ENCODE results near the gene TRIO.

Gene TRIO

DNA sequence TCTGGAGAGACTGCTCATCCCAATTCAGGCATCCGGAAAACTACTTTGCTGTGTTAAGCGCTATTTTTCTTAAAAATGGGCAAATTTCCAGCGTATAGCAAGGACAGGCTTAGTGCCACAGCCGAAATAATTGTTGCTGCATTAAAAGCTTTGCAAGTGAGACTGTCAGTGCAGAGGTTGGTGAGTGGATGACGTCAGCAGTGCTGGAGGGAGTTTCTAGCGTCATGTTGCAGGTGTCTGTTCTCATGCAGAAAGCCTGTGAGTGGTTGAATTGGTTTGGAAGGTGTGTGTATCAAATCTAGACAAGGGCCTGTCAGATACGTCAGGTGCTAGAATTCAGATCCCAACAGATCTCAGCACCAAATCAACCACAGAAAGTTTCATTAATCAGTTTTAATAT lies 204.4 kb downstream of the TRIO start:
- Mint-ChIP-seq H3K4me1 (peaks cover 34% of the 10 kb centered on the region), H3K36me3 (peaks cover 40% of the 10 kb centered on the region), H3K27me3 (no peaks in the 10 kb centered on the region), H3K27ac (peak overlapping the region; percentile 21), H3K4me3 (no peak overlapping the region), H3K9me3 (no peaks in the 10 kb centered on the region)
- DNase-seq (ENCODE audit: low spot score in 2 of 2) (no peak), ATAC-seq (ENCODE audit: low read depth) (no peak)

DNA sequence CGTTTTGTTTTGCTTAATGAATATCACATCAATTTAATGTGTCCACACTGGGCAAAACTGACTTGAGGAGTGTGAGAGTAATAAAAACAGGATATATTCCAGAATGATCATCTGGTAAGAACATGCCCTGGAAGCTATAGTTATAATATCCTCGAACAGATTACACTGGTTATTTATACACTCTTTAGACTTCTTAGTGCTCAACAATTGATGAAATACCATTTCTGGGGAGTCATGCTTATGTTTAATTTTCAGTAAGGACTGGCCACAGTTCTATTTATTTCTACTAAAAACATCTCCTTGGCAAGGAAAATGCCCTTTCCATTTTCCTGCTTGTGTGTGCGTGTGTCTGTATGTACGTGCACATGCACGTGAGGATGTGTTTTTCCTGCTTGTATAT lies 205.0 kb downstream of the TRIO start:
- ATAC-seq (ENCODE audit: low read depth) (no peak), DNase-seq (ENCODE audit: low spot score in 2 of 2) (no peak)
- H3K27ac Mint-ChIP-seq: peak overlapping the region; percentile 21
- peaks cover 38% of the 10 kb centered on the region for H3K36me3 Mint-ChIP-seq
- H3K9me3 Mint-ChIP-seq: no peaks in the 10 kb centered on the region
- H3K27me3 Mint-ChIP-seq: no peaks in the 10 kb centered on the region
- H3K4me1 Mint-ChIP-seq: peaks cover 30% of the 10 kb centered on the region
- H3K4me3 Mint-ChIP-seq: no peak overlapping the region

DNA sequence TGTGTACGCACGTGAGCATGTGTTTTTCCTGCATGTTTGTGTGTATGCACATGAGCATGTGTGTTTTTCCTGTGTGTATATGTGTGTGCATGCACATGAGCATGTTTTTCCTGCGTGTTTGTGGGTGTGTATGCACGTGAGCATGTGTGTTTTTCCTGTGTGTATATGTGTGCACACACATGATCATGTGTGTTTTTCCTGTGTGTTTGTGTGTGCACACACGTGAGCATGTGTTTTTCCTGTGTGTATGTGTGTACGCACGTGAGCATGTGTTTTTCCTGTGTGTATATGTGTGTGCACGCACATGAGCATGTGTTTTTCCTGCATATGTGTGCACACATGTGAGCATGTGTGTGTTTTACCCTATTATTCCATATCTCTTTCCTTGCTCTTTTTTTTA lies 205.9 kb downstream of the TRIO start:
- peaks cover 26% of the 10 kb centered on the region for H3K4me1 Mint-ChIP-seq
- no peaks in the 10 kb centered on the region for H3K27me3 Mint-ChIP-seq
- H3K27ac Mint-ChIP-seq: peak overlapping the region; percentile 18
- no peak for ATAC-seq (ENCODE audit: low read depth)
- H3K4me3 Mint-ChIP-seq: no peak overlapping the region
- H3K36me3 Mint-ChIP-seq: peaks cover 34% of the 10 kb centered on the region
- H3K9me3 Mint-ChIP-seq: no peaks in the 10 kb centered on the region
- no peak for DNase-seq (ENCODE audit: low spot score in 2 of 2)

DNA sequence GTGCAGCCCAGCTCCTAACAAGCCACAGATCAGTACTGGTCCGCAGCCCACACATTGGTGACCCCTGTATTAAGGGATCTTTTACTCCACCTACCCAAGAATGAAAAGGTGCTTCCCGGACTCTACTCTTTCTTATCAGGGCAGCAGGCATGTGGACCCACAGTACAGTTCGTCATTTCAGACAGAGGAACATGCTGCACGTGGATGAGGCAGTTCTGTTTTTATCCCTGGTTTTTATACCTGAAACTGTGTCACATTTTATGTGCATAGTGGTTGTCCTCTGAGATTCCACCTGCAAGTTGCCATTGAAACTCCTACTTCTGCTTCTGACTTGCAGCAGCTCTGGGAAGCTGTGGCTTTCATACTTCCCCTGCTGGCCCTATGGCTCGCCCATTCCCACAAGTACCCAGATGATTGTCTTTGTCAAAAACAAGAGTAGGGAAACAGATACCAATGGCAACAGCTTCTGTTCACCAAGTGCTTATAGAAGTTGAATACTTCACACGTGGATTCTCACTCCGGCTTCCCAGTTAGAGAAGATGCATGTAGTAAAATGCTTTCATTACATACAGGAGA lies 208.0 kb downstream of the TRIO start:
- Mint-ChIP-seq H3K9me3 (no peaks in the 10 kb centered on the region), H3K4me1 (peaks cover 27% of the 10 kb centered on the region), H3K27me3 (no peaks in the 10 kb centered on the region), H3K27ac (peak overlapping the region; percentile 79), H3K36me3 (peaks cover 34% of the 10 kb centered on the region), H3K4me3 (no peak overlapping the region)
- DNase-seq (ENCODE audit: low spot score in 2 of 2) (no peak), ATAC-seq (ENCODE audit: low read depth) (no peak)

- Mint-ChIP-seq H3K9me3 (no peaks in the 10 kb centered on the region), H3K27me3 (no peaks in the 10 kb centered on the region), H3K4me1 (peaks cover 31% of the 10 kb centered on the region), H3K27ac (peak overlapping the region; percentile 79), H3K36me3 (peaks cover 33% of the 10 kb centered on the region), H3K4me3 (no peak overlapping the region)
- ATAC-seq (ENCODE audit: low read depth): peak; percentile 90
- DNase-seq (ENCODE audit: low spot score in 2 of 2): peak; percentile 57 to 59
These were observed 208.9 kb downstream of the TRIO start for GRCh38 chr5:14351845-14352712.

DNA sequence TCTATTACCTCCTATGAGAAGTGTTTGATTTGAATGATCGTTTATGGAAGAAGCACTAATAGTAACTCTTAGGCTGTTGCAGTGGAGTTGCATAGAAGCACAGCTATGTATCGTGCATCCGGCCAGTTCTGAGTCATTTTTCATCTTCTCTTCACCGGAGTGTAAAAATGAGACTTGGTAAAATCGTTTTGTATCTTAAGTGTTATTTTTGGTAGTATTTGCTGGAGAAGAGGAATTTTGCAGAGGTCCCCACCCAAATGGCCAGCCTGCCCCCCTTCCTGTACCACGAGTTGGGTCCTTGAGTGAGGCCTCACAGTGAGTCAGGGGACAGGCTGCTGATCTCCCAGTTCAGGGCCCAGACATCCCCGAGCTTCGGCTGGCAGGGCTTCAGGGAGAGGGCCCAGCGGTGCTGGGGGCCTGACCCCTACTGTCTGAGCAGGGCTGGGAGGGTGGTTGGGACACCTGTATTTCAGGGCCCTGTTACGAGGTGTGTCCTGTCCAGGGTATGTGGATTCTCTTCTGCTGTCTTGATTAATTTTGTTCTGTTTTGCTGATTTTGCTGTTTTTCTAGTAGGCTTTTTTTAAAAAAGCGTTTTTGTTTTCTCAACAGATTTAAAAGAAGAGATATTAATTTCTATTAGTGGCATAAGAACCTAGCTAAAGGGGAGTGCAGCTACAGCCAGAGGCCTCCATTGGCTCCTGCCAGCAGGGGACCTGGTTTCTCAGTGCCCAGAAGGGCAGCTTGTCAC lies 210.8 kb downstream of the TRIO start:
- peaks cover 26% of the 10 kb centered on the region for H3K4me1 Mint-ChIP-seq
- no peaks in the 10 kb centered on the region for H3K27me3 Mint-ChIP-seq
- peaks cover 28% of the 10 kb centered on the region for H3K36me3 Mint-ChIP-seq
- DNase-seq (ENCODE audit: low spot score in 2 of 2) (no peak), ATAC-seq (ENCODE audit: low read depth) (no peak)
- H3K9me3 Mint-ChIP-seq: no peaks in the 10 kb centered on the region
- peak overlapping the region; percentile 28 for H3K27ac Mint-ChIP-seq
- no peak overlapping the region for H3K4me3 Mint-ChIP-seq

DNA sequence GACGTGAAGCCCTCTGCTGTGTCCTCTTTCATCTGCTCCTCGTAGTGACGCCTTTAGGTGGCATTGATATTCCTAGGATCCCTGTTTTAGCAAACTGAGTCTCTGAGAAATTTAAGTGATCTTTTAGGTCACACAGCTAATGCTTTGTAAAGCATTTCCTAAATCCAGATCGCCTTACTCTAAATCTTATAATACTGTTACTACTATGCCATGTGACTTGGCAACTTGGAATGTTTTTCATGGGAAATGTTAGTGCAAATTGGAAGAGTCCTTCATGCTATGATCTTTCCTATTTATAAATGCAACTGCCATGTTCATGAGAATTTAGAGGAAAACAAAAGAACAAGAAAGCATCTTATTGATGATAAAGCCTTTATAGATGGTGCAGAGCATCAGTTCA lies 212.2 kb downstream of the TRIO start:
- Mint-ChIP-seq H3K27ac (no peak overlapping the region), H3K4me1 (peaks cover 20% of the 10 kb centered on the region), H3K36me3 (peaks cover 28% of the 10 kb centered on the region), H3K4me3 (no peak overlapping the region), H3K27me3 (no peaks in the 10 kb centered on the region), H3K9me3 (no peaks in the 10 kb centered on the region)
- ATAC-seq (ENCODE audit: low read depth): no peak
- no peak for DNase-seq (ENCODE audit: low spot score in 2 of 2)

DNA sequence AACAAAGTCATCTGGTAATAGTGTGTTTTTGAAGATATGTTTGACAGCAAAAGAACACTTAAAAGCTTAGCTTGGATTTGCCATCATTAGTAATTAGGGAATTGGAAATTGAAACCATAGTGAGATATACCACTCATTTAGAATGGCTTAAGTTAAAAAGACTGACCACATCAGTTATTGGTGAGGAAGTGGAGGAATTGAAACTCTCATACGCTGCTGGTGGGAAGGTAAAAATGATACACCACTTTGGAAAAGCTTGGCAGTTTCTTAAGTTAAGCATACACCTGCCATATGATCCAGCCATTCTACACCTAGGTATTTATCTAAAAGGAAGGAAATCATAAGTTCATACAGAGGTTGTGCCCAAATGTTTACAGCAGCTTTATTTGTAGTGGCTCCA lies 213.2 kb downstream of the TRIO start:
- no peaks in the 10 kb centered on the region for H3K9me3 Mint-ChIP-seq
- DNase-seq (ENCODE audit: low spot score in 2 of 2): no peak
- peaks cover 31% of the 10 kb centered on the region for H3K36me3 Mint-ChIP-seq
- no peak for ATAC-seq (ENCODE audit: low read depth)
- no peaks in the 10 kb centered on the region for H3K27me3 Mint-ChIP-seq
- H3K4me3 Mint-ChIP-seq: no peak overlapping the region
- peak overlapping the region; percentile 29 for H3K27ac Mint-ChIP-seq
- H3K4me1 Mint-ChIP-seq: peaks cover 14% of the 10 kb centered on the region

- Mint-ChIP-seq H3K4me3 (no peak overlapping the region), H3K36me3 (peaks cover 36% of the 10 kb centered on the region), H3K27ac (peak overlapping the region; percentile 53), H3K4me1 (peaks cover 8% of the 10 kb centered on the region), H3K9me3 (no peaks in the 10 kb centered on the region), H3K27me3 (no peaks in the 10 kb centered on the region)
- no peak for ATAC-seq (ENCODE audit: low read depth)
- DNase-seq (ENCODE audit: low spot score in 2 of 2): no peak
These were observed 214.3 kb downstream of the TRIO start for GRCh38 chr5:14357441-14357840.

- Mint-ChIP-seq H3K27ac (peak overlapping the region; percentile 53), H3K36me3 (peaks cover 36% of the 10 kb centered on the region), H3K9me3 (no peaks in the 10 kb centered on the region), H3K4me1 (peaks cover 8% of the 10 kb centered on the region), H3K4me3 (no peak overlapping the region), H3K27me3 (no peaks in the 10 kb centered on the region)
- no peak for DNase-seq (ENCODE audit: low spot score in 2 of 2)
- no peak for ATAC-seq (ENCODE audit: low read depth)
These were observed 214.7 kb downstream of the TRIO start for GRCh38 chr5:14357851-14358250.

DNA sequence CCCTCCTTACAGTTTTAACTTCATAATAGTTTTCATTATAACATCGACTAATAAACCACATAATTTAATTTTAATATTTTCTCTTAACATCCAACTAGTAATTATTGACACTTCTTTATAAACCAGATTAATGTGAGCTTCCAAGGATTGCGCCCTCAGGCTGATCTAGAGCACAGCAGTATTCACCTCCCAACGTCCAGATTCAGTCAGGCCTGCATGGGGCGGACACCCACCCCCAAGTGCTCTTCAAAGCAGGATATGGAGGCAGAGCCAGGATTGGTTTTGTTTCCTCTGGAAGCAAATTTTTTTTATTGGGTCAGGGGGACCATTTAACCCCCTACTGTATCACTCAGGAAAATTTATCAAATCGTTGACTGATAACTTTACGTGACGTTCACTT lies 215.4 kb downstream of the TRIO start:
- H3K9me3 Mint-ChIP-seq: no peaks in the 10 kb centered on the region
- H3K36me3 Mint-ChIP-seq: peaks cover 37% of the 10 kb centered on the region
- peaks cover 8% of the 10 kb centered on the region for H3K4me1 Mint-ChIP-seq
- peak overlapping the region; percentile 17 for H3K27ac Mint-ChIP-seq
- no peak for DNase-seq (ENCODE audit: low spot score in 2 of 2)
- H3K4me3 Mint-ChIP-seq: no peak overlapping the region
- no peaks in the 10 kb centered on the region for H3K27me3 Mint-ChIP-seq
- no peak for ATAC-seq (ENCODE audit: low read depth)

DNA sequence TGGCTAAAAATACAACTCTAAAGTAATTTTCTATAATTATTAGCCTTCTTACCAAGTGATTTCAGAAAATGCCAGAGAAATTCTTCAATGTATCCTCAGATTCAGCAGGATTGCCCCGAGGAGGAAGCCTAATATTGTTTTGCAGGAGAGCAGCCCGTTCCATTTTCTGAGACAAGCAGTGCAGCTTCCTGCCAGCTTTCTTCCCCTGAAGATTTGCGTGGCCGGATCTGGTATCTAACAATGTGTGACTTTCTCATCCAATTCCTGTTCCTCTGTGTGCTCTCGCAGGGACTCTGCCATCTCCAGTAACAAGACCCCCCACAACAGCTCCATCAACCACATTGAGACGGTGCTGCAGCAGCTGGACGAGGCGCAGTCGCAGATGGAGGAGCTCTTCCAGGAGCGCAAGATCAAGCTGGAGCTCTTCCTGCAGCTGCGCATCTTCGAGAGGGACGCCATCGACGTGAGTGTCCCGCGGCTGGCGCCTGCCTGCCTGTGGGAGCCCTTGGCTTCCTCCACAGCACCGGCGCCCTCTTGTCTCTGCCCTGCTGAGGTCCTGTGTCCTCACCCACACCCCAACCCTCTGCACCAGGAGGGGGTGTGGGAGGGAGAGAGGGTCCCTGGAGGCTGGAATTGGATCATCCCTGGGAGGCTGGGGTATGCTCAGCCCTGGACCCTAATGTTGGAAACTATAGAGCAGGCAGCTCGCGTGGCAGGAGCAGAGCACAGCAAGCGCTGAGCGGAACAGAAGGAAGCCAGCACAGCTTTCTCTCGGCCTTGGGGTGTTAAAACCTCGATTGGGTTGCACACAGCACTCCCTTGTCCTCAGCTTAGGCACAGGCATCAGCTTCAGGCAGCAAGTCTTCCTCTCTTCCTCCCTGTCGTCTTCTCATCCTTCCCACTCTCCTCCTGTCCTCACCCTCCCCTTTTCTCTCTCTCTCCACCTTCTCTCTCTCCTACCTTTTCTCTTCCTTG lies 216.2 kb downstream of the TRIO start:
- ATAC-seq (ENCODE audit: low read depth): no peak

DNA sequence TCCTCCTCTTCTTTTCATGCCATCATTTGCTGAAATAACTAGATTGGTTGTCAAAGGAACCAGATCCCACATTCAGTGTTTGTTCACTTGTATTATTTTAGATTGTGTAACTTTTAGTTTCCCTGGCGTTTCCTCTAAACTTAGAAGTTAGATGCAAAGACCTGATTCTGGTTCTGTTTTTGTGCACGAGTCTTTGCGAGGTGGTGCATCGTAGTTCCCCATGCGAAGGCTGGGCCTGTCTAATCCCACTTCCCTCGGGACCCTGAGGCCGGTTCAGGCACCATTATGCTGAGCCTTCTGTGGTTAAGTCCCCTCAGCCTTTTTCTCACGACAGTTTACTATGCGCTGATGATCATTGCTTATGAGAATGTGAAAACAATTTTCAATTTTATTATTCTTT lies 219.3 kb downstream of the TRIO start:
- ATAC-seq (ENCODE audit: low read depth) (no peak), DNase-seq (ENCODE audit: low spot score in 2 of 2) (no peak)
- Mint-ChIP-seq H3K36me3 (peaks cover 46% of the 10 kb centered on the region), H3K27ac (no peak overlapping the region), H3K27me3 (no peaks in the 10 kb centered on the region), H3K9me3 (no peaks in the 10 kb centered on the region), H3K4me1 (peaks cover 14% of the 10 kb centered on the region), H3K4me3 (no peak overlapping the region)

More for the DNA sequence above, 216.2 kb downstream of the TRIO start:
- Mint-ChIP-seq H3K27ac (peak overlapping the region; percentile 67), H3K36me3 (peaks cover 40% of the 10 kb centered on the region), H3K9me3 (no peaks in the 10 kb centered on the region), H3K4me1 (peaks cover 9% of the 10 kb centered on the region), H3K27me3 (no peaks in the 10 kb centered on the region), H3K4me3 (no peak overlapping the region)
- no peak for DNase-seq (ENCODE audit: low spot score in 2 of 2)

All from memory B cell (primary cell).